ENCODE data around the gene OR1C1.
"Not testable (repeated sequence)": the region's sequence is repeated elsewhere in the genome, so short reads cannot be mapped to it uniquely, and the experiment has no call there.

The OR1C1 gene, protein sequence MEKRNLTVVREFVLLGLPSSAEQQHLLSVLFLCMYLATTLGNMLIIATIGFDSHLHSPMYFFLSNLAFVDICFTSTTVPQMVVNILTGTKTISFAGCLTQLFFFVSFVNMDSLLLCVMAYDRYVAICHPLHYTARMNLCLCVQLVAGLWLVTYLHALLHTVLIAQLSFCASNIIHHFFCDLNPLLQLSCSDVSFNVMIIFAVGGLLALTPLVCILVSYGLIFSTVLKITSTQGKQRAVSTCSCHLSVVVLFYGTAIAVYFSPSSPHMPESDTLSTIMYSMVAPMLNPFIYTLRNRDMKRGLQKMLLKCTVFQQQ

DNA sequence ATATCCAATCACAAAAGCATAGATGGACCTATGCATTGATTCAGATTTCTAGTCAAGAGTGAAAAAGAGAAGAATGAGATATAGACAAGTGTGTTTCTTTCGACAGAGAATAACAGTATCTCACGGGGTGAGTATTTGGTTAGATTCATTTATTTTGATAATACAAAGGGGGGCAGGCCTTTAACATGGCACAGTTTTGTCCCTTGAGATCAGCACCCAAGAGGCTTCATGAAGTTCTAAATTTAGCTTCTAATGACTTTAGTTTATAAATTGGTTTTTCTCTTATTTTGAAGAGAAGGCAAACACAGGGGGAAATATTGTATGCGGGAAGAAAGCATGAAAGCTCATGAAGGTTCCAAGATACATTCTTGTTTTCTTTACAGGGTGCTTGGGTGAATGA is at the start of gene OR1C1:
OR1C1 (minus strand) TSS at position 101 of the 400 bp plus-strand sequence. CDS start 2,150 bp downstream, outside the sequence.
- no peak for DNase-seq (ENCODE audit: low read depth)
- H3K4me3 ChIP-seq (ENCODE audit: control insufficient read depth, low read depth, low read length): no peak within 1 kb of the TSS
- TF ChIP-seq, protein P1, sequence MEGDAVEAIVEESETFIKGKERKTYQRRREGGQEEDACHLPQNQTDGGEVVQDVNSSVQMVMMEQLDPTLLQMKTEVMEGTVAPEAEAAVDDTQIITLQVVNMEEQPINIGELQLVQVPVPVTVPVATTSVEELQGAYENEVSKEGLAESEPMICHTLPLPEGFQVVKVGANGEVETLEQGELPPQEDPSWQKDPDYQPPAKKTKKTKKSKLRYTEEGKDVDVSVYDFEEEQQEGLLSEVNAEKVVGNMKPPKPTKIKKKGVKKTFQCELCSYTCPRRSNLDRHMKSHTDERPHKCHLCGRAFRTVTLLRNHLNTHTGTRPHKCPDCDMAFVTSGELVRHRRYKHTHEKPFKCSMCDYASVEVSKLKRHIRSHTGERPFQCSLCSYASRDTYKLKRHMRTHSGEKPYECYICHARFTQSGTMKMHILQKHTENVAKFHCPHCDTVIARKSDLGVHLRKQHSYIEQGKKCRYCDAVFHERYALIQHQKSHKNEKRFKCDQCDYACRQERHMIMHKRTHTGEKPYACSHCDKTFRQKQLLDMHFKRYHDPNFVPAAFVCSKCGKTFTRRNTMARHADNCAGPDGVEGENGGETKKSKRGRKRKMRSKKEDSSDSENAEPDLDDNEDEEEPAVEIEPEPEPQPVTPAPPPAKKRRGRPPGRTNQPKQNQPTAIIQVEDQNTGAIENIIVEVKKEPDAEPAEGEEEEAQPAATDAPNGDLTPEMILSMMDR (conservative IDR thresholded peaks at IDR 0.05; ENCODE audit: control insufficient read depth, insufficient read depth, low read depth, low read length): no peak

DNA sequence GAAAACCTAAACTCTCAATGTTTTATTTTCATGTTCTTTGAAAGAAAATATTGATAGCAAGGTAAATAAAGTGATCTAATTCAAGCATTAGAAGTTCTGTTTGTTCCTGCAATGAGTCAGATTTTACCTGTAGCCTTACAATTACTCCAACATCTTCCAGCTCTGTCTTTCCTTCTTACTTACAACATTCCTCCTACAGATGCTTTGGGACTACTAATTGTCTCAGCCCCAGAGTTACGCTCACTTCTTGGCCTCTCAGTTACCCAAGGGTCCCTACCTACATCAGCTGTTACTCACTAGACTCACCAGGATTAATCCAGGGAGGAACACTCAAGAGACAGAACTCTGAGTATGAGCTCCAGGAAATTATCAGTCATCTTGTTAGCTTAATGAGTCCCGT is 37.2 kb upstream of the OR1C1 start:
- DNase-seq (ENCODE audit: low read depth): no peak
- TF ChIP-seq, protein P1 (conservative IDR thresholded peaks at IDR 0.05; ENCODE audit: control insufficient read depth, insufficient read depth, low read depth, low read length): no peak
- H3K4me3 ChIP-seq (ENCODE audit: control insufficient read depth, low read depth, low read length): no peak overlapping the region

DNA sequence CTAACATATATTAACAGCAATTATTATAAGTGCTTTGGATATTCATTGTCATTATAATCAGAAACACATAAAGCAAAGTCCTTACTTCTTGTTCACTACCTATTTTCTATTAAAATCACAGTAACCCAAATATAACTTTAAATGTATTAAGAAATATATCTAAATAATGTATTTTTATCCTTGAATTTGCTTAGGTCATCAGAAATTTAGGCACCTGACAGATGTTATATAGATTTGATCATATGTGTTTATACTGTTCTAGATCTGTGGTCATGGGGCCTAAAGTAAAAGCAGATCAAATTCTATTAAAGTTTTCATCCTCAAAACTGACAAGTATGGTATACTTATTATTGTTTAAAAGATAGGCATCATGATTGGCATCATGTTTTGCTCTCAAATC is 9.2 kb upstream of the OR1C1 start:
- no peak overlapping the region for H3K4me3 ChIP-seq (ENCODE audit: control insufficient read depth, low read depth, low read length)
- DNase-seq (ENCODE audit: low read depth): no peak
- TF ChIP-seq, protein P1 (conservative IDR thresholded peaks at IDR 0.05; ENCODE audit: control insufficient read depth, insufficient read depth, low read depth, low read length): no peak

DNA sequence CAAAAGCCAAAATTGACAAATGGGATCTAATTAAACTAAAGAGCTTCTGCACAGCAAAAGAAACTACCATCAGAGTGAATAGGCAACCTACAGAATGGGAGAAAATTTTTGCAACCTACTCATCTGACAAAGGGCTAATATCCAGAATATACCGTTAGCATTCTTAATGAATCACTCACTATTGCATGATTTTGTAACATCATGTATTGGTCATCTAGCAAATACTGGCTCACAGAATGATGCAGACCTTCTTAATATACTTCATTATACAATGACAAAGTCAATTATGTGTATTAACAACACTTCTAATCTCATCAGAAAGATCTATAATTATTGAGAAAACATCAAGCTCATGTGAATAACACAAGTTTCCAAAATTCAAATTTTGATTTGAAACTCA is 6.0 kb downstream of the OR1C1 start:
- not testable (repeated sequence) for H3K4me3 ChIP-seq (ENCODE audit: control insufficient read depth, low read depth, low read length); DNase-seq (ENCODE audit: low read depth)

DNA sequence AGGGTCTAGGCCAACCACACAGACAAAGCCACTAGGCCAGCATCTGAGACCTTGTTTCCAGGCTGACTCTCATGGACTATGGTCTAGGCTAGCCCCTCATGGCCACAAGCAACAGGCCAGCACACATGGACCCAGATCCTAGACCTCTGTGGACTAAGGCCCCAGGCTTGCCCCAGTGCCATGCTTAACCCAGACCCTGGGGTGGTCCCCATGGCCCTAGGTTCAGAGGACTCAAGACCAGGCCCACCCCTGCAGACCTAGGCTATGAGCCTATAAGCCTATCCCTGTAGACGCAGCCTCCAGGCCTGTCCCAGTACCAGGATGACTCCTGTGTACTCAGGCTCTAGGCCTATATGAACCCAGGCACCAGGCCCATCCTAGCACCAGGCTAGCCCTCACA is 10.5 kb downstream of the OR1C1 start:
- H3K4me3 ChIP-seq (ENCODE audit: control insufficient read depth, low read depth, low read length): no peak overlapping the region
- TF ChIP-seq, protein P1 (conservative IDR thresholded peaks at IDR 0.05; ENCODE audit: control insufficient read depth, insufficient read depth, low read depth, low read length): no peak
- no peak for DNase-seq (ENCODE audit: low read depth)

DNA sequence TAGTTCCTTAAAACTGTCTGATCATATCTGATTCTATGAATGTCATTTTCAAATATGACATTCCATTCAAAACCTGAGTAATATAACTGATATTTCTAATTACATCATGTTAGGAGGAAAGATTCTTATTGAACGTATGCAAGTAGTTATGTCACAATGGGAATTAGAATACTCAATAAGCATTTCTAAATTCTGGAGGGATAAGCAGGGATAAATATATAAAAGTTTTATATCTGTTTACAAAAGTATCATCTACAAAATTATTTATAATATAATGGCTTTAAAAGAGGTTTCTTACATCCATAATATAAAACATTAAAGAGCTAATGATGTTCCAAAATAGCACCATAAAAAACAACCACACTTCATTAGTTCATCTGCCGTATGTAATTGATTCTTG is 12.3 kb downstream of the OR1C1 start, which contains the start of gene OR14A2:
OR14A2 (minus strand) TSS at position 101 of the 400 bp plus-strand sequence.
- TF ChIP-seq, protein P1 (conservative IDR thresholded peaks at IDR 0.05; ENCODE audit: control insufficient read depth, insufficient read depth, low read depth, low read length): no peak
- no peak within 1 kb of the TSS for H3K4me3 ChIP-seq (ENCODE audit: control insufficient read depth, low read depth, low read length)
- no peak for DNase-seq (ENCODE audit: low read depth)

DNA sequence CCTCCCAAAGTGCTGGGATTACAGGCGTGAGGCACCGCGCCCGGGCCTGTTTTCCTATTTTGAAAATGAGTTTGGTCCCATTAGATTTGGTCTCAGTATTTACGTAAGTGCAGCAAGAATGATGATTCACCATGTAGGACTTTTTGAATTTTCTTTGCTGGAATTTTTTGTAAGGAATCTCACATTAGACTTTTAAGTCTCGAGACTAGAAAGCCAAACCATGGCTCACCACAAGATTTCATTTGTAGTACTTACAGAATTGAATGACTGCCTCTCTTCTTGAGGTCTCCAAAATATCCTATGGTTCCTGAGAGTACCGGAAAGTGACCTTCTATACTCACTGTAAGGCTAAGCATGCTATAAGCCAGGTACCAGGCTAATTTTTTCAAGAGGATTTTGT is 12.7 kb downstream of the OR1C1 start:
- no peak overlapping the region for H3K4me3 ChIP-seq (ENCODE audit: control insufficient read depth, low read depth, low read length)
- TF ChIP-seq, protein P1 (conservative IDR thresholded peaks at IDR 0.05; ENCODE audit: control insufficient read depth, insufficient read depth, low read depth, low read length): no peak
- DNase-seq (ENCODE audit: low read depth): no peak

Measured in fibroblast of mammary gland (primary cell).